K562 (cell line): ENCODE data around the gene TTC33.

Experiments used
- ZNF57 ChIP-seq: fragments of 450-650 bp; formaldehyde crosslinking; IDR thresholded peaks from 2 replicates; pipeline ENCODE4 v1.4.0; 2020; ENCODE audit warnings: mild to moderate bottlenecking, moderate library complexity
- TF ChIP-seq, protein P1 (sequence below): fragments of 450-650 bp; IDR thresholded peaks from 2 replicates; pipeline ENCODE4 v1.6.1; 2018; ENCODE audit not compliant: partially characterized antibody

DNA sequence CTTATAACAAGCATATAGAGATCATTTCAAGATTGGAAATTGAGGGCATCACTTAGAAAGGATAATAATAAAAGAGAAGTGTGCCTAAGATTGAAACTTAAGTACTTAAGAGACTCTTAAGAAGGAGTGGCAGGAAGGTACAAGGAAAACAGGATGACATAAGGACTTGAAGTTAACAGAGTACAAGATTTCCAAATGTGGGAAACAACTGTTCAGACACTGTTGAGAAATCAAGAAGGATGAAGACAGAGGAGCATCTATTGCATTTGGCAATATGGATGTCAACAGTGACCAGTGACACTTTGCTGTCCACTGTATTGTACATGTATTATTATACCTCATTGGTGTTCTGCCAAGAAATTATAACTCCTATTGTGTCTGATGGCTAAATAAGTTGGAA, 233.8 kb downstream of the TTC33 start:
- TF ChIP-seq ZNF57 (CRISPR knock-in tag) = no peak
- TF ChIP-seq, protein P1, sequence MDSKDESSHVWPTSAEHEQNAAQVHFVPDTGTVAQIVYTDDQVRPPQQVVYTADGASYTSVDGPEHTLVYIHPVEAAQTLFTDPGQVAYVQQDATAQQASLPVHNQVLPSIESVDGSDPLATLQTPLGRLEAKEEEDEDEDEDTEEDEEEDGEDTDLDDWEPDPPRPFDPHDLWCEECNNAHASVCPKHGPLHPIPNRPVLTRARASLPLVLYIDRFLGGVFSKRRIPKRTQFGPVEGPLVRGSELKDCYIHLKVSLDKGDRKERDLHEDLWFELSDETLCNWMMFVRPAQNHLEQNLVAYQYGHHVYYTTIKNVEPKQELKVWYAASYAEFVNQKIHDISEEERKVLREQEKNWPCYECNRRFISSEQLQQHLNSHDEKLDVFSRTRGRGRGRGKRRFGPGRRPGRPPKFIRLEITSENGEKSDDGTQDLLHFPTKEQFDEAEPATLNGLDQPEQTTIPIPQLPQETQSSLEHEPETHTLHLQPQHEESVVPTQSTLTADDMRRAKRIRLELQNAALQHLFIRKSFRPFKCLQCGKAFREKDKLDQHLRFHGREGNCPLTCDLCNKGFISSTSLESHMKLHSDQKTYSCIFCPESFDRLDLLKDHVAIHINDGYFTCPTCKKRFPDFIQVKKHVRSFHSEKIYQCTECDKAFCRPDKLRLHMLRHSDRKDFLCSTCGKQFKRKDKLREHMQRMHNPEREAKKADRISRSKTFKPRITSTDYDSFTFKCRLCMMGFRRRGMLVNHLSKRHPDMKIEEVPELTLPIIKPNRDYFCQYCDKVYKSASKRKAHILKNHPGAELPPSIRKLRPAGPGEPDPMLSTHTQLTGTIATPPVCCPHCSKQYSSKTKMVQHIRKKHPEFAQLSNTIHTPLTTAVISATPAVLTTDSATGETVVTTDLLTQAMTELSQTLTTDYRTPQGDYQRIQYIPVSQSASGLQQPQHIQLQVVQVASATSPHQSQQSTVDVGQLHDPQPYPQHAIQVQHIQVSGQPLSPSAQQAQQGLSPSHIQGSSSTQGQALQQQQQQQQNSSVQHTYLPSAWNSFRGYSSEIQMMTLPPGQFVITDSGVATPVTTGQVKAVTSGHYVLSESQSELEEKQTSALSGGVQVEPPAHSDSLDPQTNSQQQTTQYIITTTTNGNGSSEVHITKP = no peak
